ENCODE results near the gene CD59. TPM values are rescaled to one million over a fixed set of nuclear protein-coding genes. Genes with fewer than 3 reads are reported as not detected.
"Not testable (repeated sequence)": the region's sequence is repeated elsewhere in the genome, so short reads cannot be mapped to it uniquely, and the experiment has no call there.

Gene CD59
- total RNA-seq, 2 donors from 2014 or later, result 368 to 529 TPM

DNA sequence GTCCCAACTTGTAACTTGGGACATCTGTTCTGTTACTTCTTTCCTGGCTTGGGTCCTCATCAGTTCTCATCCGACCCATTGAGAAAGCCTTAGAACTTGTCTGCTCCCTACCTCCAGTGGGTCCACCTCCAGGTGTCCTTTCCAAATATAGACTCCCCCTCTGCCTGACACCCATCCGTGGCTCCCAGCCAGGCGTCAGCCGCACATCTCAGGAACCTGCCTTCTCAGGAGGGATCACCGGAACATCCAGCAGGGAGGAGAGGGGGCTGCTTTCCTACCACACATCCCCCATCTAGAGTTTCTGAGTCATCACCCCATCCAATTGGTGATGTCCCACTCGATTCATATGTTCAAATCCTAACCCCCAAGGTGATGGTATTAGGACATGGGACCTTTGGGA is 72.1 kb downstream of the CD59 start:
- Histone ChIP-seq H3K4me3 (no peak overlapping the region), H3K27ac (no peak overlapping the region), H3K36me3 (no peaks in the 10 kb centered on the region), H3K4me1 (ENCODE audit: control insufficient read depth in 1 of 2, low read depth in 2 of 2) (no peaks in the 10 kb centered on the region), H3K27me3 (replicated peaks; ENCODE audit: insufficient read depth) (no peaks in the 10 kb centered on the region), H3K9me3 (no peaks in the 10 kb centered on the region)
- no peak for DNase-seq (ENCODE audit: low spot score)
- no peak for TF ChIP-seq CTCF (IDR thresholded peaks at IDR 0.05)
- ATAC-seq (ENCODE audit: insufficient number of reproducible peaks, low FRiP score, low read depth), result no peak

- H3K9me3 ChIP-seq, result no peaks in the 10 kb centered on the region
- H3K27ac ChIP-seq, result no peak overlapping the region
- DNase-seq (ENCODE audit: low spot score) (no peak), ATAC-seq (ENCODE audit: insufficient number of reproducible peaks, low FRiP score, low read depth) (no peak)
- H3K36me3 ChIP-seq, result no peaks in the 10 kb centered on the region
- no peak for TF ChIP-seq CTCF (IDR thresholded peaks at IDR 0.05)
- H3K27me3 ChIP-seq (replicated peaks; ENCODE audit: insufficient read depth), result no peaks in the 10 kb centered on the region
- H3K4me1 ChIP-seq (ENCODE audit: control insufficient read depth in 1 of 2, low read depth in 2 of 2), result no peaks in the 10 kb centered on the region
- no peak overlapping the region for H3K4me3 ChIP-seq
Observed at GRCh38 chr11:33663121-33663520, 73.1 kb downstream of the CD59 start.

GRCh38 chr11:33661526-33661925 is 74.7 kb downstream of the CD59 start:
- not testable (repeated sequence) for H3K36me3 ChIP-seq; H3K27me3 ChIP-seq (replicated peaks; ENCODE audit: insufficient read depth); H3K27ac ChIP-seq; H3K4me3 ChIP-seq; H3K9me3 ChIP-seq; ATAC-seq (ENCODE audit: insufficient number of reproducible peaks, low FRiP score, low read depth); H3K4me1 ChIP-seq (ENCODE audit: control insufficient read depth in 1 of 2, low read depth in 2 of 2); DNase-seq (ENCODE audit: low spot score)

DNA sequence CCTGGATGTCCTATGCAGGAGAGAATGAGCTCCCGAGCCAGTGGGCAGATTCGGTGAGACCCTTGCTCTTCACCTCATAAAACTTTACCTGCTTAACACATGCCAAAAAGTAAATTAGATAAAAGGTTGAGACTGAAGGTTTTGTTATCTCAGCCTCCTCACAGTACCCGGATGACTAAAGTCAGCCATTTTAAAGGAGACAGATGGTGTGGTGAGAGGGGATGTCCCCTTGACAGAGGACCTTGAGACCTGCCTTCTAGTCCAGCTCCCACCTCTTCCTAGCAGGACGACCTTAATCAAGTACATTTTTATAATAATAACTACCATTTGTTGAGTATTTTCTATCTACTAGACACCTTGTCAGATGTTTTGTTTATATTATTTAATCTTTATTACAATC is 75.3 kb downstream of the CD59 start:
- no peak for DNase-seq (ENCODE audit: low spot score)
- Histone ChIP-seq H3K36me3 (no peaks in the 10 kb centered on the region), H3K4me3 (no peak overlapping the region), H3K4me1 (ENCODE audit: control insufficient read depth in 1 of 2, low read depth in 2 of 2) (no peaks in the 10 kb centered on the region), H3K9me3 (no peaks in the 10 kb centered on the region), H3K27me3 (replicated peaks; ENCODE audit: insufficient read depth) (no peaks in the 10 kb centered on the region), H3K27ac (no peak overlapping the region)
- ATAC-seq (ENCODE audit: insufficient number of reproducible peaks, low FRiP score, low read depth), result no peak
- no peak for TF ChIP-seq CTCF (IDR thresholded peaks at IDR 0.05)

DNA sequence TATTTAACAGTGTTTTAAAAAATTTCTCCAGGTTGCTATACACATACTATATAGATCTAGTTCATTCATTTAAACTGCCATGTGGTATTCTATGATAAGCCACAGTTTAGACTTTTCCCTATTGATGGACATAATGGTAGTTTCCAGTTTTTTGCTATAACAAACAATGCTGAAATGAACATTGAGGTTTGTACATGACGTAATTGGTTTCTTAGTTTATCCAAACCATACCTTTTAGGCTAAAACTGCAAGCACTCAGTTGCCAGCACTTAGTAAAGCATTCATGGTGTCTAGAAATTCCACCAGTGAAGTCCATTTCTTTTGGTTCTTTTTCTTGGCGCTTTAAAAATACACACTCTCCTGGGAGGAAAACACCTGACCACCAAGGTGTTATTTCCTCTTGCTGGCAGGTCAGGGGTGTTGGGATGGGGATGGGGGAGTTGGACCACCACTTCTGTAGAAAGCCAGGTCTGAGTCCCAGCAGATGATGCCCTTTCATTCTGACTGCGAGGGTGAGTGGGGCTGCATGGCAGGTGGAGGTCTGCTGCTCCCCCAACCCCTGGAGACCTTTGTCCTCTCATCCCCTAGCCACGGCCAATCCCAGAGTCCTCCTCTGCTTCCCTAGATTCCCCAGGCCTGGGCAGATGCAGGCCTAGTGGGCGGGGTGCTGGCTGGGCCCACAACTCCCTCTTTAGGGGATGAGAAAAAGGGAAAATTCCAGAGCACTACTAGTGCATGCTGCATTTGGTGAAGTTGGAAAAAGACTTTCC is 76.7 kb downstream of the CD59 start:
- Histone ChIP-seq H3K36me3 (no peaks in the 10 kb centered on the region), H3K9me3 (no peaks in the 10 kb centered on the region), H3K27ac (no peak overlapping the region), H3K4me3 (no peak overlapping the region), H3K27me3 (replicated peaks; ENCODE audit: insufficient read depth) (no peaks in the 10 kb centered on the region), H3K4me1 (ENCODE audit: control insufficient read depth in 1 of 2, low read depth in 2 of 2) (no peaks in the 10 kb centered on the region)
- ATAC-seq (ENCODE audit: insufficient number of reproducible peaks, low FRiP score, low read depth), result no peak
- DNase-seq (ENCODE audit: low spot score), result no peak
- TF ChIP-seq CTCF (IDR thresholded peaks at IDR 0.05), result no peak
